Activated B cell treated with CpG ODN at 0.5 μM for 24 hours (primary cell): ENCODE results near the gene MPP7. TPM values are rescaled to one million over a fixed set of nuclear protein-coding genes. Genes with fewer than 3 reads are reported as not detected.

Experiments
- ATAC-seq: fragments of 200-7000 bp; cut with Tn5 transposase; one replicate; pipeline ENCODE4 v1.10.0; 2021; ENCODE audit warnings: low read depth, mild to moderate bottlenecking, moderate library complexity
- CTCF ChIA-PET: fragments of 350-600 bp; sonication (Branson Sonifier 250); formaldehyde crosslinking; loops from one replicate; lab custom pipeline; 2021; ENCODE audit warnings: antibody characterized with exemption; lab: Charles Lee
- POLR2A ChIA-PET: fragments of 350-600 bp; sonication (Branson Sonifier 250); formaldehyde crosslinking; loops from one replicate; lab custom pipeline; 2021; ENCODE audit warnings: antibody characterized with exemption; lab: Charles Lee
- DNase-seq: peaks from one replicate; pipeline ENCODE4 v3.0.0; 2022
- H3K27ac Mint-ChIP-seq: one replicate; pipeline ENCODE4 v1.8.0; 2020; ENCODE audit warnings: mixed read lengths
- H3K27me3 Mint-ChIP-seq: one replicate; pipeline ENCODE4 v1.8.0; 2021; ENCODE audit warnings: mixed read lengths
- H3K36me3 Mint-ChIP-seq: one replicate; pipeline ENCODE4 v1.8.0; 2021; ENCODE audit warnings: low read depth, mixed read lengths
- H3K4me1 Mint-ChIP-seq: one replicate; pipeline ENCODE4 v1.8.0; 2021; ENCODE audit warnings: mixed read lengths
- H3K4me3 Mint-ChIP-seq: one replicate; pipeline ENCODE4 v1.8.0; 2020; ENCODE audit warnings: mild to moderate bottlenecking, mixed read lengths
- H3K9me3 Mint-ChIP-seq: one replicate; pipeline ENCODE4 v1.8.0; 2020; ENCODE audit warnings: mixed read lengths
- CTCF ChIP-seq: fragments of 200-600 bp; IDR thresholded peaks from one replicate; pipeline ENCODE4 v1.8.0; 2022; ENCODE audit warnings: antibody characterized with exemption, mild to moderate bottlenecking
- intact Hi-C: fragments of 100-400 bp; cut with micrococcal nuclease; formaldehyde crosslinking; loops from one replicate; pipeline ENCODE4 v1.15.1; 2024
- total RNA-seq: library from RNA; stranded (reverse); gene quantifications from 2 replicates; pipeline ENCODE4 v1.2.3, GENCODE V29; 2022

The MPP7 gene
- total RNA-seq, 1 donor from 2014 or later, result 8.3 TPM

GRCh38 chr10:28317760-28318159, 14.9 kb upstream of the MPP7 start:
- intact Hi-C loops, result no loop called here
- ATAC-seq, result no peak
- Mint-ChIP-seq H3K27me3 (peaks cover 4% of the 10 kb centered on the region), H3K4me3 (no peak overlapping the region), H3K4me1 (peaks cover 4% of the 10 kb centered on the region), H3K9me3 (no peaks in the 10 kb centered on the region), H3K27ac (no peak overlapping the region), H3K36me3 (no peaks in the 10 kb centered on the region)
- DNase-seq, result no peak
- POLR2A ChIA-PET, result no interaction called here
- CTCF ChIA-PET, result interaction anchor here (1.1 kb wide), 1 partner anchor 9 kb away, joined by 3 read pairs; no protein-coding TSS in a partner anchor
- no peak for TF ChIP-seq CTCF

- CTCF ChIA-PET, result interaction anchor here (0.5 to 1.0 kb wide), 2 partner anchors 18 to 65 kb away, joined by 3 read pairs; no protein-coding TSS in a partner anchor
- Mint-ChIP-seq H3K4me3 (no peak overlapping the region), H3K27ac (no peak overlapping the region)
Measured at GRCh38 chr10:28316696-28317095, 13.8 kb upstream of the MPP7 start.

GRCh38 chr10:28315140-28315539, 12.3 kb upstream of the MPP7 start:
- no peak overlapping the region for H3K4me3 Mint-ChIP-seq
- ChIA-PET POLR2A (interaction anchor here (0.6 kb wide), 1 partner anchor 59 kb away, joined by 5 read pairs; no protein-coding TSS in a partner anchor), CTCF (no interaction called here)
- peaks cover 18% of the 10 kb centered on the region for H3K27me3 Mint-ChIP-seq
- H3K36me3 Mint-ChIP-seq, result no peaks in the 10 kb centered on the region
- DNase-seq (no peak), ATAC-seq (no peak)
- peaks cover 8% of the 10 kb centered on the region for H3K4me1 Mint-ChIP-seq
- TF ChIP-seq CTCF, result no peak
- no peak overlapping the region for H3K27ac Mint-ChIP-seq
- peaks cover 7% of the 10 kb centered on the region for H3K9me3 Mint-ChIP-seq
- intact Hi-C loops, result no loop called here

More at GRCh38 chr10:28316696-28317095, 13.8 kb upstream of the MPP7 start:
- Mint-ChIP-seq H3K27me3 (peaks cover 11% of the 10 kb centered on the region), H3K9me3 (peaks cover 7% of the 10 kb centered on the region), H3K4me1 (peaks cover 8% of the 10 kb centered on the region), H3K36me3 (no peaks in the 10 kb centered on the region)
- intact Hi-C loops, result no loop called here
- ATAC-seq (no peak), DNase-seq (no peak)
- TF ChIP-seq CTCF, result no peak
- POLR2A ChIA-PET, result no interaction called here

- H3K27me3 Mint-ChIP-seq, result peaks cover 24% of the 10 kb centered on the region
- POLR2A ChIA-PET, result no interaction called here
- H3K27ac Mint-ChIP-seq, result no peak overlapping the region
Measured at GRCh38 chr10:28314211-28314610, 11.3 kb upstream of the MPP7 start.

GRCh38 chr10:28312572-28312971, 9.7 kb upstream of the MPP7 start:
- Mint-ChIP-seq H3K27me3 (peaks cover 34% of the 10 kb centered on the region), H3K4me1 (peaks cover 8% of the 10 kb centered on the region), H3K36me3 (no peaks in the 10 kb centered on the region), H3K9me3 (peaks cover 7% of the 10 kb centered on the region), H3K4me3 (no peak overlapping the region), H3K27ac (peak overlapping the region; percentile 27)
- ChIA-PET POLR2A (interaction anchor here (2.2 to 2.5 kb wide), 2 partner anchors 10 to 21 kb away, joined by 8 to 9 read pairs; partner anchors contain the start of gene MPP7), CTCF (interaction anchor here (1.4 to 1.9 kb wide), 2 partner anchors 9 to 69 kb away, joined by 4 to 7 read pairs; partner anchors contain the start of gene MPP7)
- ATAC-seq, result peak; percentile 70
- intact Hi-C loops, result no loop called here
- TF ChIP-seq CTCF, result no peak
- no peak for DNase-seq

More at GRCh38 chr10:28314211-28314610, 11.3 kb upstream of the MPP7 start:
- peaks cover 7% of the 10 kb centered on the region for H3K9me3 Mint-ChIP-seq
- no peaks in the 10 kb centered on the region for H3K36me3 Mint-ChIP-seq
- CTCF ChIA-PET, result no interaction called here
- ATAC-seq (no peak), DNase-seq (no peak)
- no peak overlapping the region for H3K4me3 Mint-ChIP-seq
- TF ChIP-seq CTCF, result no peak
- intact Hi-C loops, result no loop called here
- peaks cover 8% of the 10 kb centered on the region for H3K4me1 Mint-ChIP-seq
